OCI-M2 (cell line): ENCODE measurements around the gene SNAI3.

ENCODE experiments used
- DNase-seq: peaks from one replicate; lab custom pipeline; 2025; ENCODE audit not compliant: unreplicated experiment; lab: John Stamatoyannopoulos, UW

Gene SNAI3

GRCh38 chr16:88721815-88722755, 35.8 kb upstream of the SNAI3 start:
- no peak for DNase-seq

DNA sequence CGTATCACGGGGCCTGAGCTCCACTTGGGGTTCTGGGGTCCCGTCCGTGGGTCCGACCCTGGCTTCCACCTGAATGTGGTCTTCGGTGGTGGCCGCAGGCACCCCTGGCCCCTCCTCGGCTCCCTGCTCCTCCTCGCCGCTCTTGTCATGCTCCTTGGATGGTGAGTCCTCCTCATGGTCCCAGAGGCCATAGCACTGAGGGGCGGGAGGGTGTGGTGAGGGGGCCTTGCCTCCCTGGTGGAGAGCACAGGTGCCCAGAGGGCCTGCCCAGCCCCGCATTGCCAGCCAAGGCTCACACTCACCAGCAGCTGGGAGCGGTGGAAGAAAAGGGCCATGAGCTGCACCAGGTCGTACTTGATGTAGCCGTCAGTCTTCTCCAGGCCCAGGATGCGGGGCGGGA, 34.9 kb upstream of the SNAI3 start:
- DNase-seq: no peak

- no peak for DNase-seq
Measured at GRCh38 chr16:88720396-88720970, 34.2 kb upstream of the SNAI3 start.

DNA sequence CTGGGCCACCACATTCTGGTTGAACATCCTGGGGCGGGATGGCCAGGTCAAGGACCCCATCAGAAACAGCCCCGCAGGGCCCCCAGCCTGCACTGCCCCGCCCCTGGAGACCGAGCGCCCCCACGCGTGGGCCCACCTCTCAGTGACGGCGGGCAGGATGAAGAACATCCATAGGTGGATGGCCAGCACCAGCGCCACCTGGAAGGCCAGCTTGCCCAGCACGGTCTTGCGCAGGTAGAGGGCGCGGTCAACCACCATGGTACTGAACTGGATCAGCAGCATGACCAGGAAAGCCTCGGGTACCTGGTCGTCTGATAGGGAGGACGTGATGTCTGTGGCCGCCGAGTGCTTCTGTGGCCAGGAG, 33.6 kb upstream of the SNAI3 start:
- DNase-seq: no peak

DNA sequence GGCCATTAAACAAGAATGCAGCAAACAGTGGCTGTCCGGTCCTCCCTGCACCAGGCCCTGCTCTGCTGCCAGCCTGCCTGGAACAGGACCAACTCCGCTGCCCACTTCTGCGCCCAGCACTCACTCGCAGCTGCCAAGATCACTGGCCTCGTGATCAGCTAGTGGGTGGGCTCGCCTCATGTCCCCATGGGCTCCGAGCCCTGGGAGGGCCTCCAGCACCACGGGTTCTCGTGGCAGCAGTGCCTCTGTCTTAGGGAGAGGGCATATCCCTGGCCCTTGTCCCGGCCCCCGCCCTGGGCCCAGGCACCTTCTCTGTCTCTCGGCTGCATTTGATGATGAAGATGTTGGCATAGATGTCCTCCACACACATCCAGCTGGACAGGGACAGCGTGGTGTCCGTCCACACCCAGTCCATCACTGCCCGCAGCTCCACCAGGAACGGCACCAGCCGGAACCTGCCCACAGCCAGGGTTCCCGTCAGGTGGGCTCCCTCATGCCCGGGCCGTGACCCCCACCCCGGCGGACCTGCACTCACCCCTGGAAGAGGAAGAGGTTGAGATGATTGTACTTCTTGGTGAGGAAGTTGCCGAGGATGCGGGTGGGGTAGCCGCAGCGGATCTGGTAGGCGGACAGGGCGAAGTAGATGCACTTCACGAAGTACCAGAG, 33.1 kb upstream of the SNAI3 start:
- DNase-seq: no peak

GRCh38 chr16:88718178-88718577, 31.9 kb upstream of the SNAI3 start:
- no peak for DNase-seq

GRCh38 chr16:88716601-88717001, 30.3 kb upstream of the SNAI3 start:
- DNase-seq: no peak

GRCh38 chr16:88716201-88716600, 29.9 kb upstream of the SNAI3 start:
- no peak for DNase-seq

GRCh38 chr16:88715312-88716190, 29.2 kb upstream of the SNAI3 start:
- DNase-seq: no peak

DNA sequence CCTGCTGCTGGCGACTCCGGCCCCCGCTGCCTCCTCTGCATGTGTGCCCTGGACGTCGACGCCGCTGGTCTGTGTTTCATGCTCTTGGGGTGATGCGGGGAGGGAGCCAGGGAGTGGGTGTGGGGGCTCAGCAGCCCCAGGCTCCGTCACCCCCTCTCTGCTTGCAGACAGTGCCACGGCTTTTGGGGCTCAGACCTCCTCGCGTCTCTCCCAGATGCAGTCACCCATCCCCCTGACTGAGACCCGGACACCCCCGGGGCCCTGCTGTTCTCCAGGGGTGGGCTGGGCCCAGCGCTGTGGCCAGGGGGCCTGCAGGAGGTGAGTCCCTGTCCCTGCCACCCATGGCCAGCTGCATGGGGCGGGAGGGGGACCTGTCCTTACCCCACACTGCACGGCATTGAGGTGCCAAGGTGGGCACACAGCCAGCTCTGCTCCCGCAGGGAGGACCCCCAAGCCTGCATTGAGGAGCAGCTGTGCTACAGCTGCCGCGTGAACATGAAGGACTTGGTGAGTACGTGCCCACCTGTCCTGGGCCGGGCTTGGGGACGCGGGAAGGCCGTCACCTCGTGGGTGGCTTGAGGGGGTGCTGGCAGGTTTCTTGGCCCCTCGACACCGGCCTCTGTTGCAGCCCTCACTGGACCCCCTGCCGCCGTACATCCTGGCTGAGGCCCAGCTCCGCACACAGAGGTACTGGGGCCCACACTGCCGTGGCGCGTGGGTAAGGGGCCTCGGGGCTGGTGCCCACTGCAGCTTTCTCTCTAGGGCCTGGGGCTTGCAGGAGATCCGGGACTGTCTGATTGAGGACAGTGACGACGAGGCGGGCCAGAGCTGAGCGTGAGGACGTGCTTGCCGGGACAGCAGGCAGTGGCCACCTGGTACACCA, 28.4 kb upstream of the SNAI3 start:
- no peak for DNase-seq

- DNase-seq: no peak
Measured at GRCh38 chr16:88713568-88714419, 27.5 kb upstream of the SNAI3 start.

DNA sequence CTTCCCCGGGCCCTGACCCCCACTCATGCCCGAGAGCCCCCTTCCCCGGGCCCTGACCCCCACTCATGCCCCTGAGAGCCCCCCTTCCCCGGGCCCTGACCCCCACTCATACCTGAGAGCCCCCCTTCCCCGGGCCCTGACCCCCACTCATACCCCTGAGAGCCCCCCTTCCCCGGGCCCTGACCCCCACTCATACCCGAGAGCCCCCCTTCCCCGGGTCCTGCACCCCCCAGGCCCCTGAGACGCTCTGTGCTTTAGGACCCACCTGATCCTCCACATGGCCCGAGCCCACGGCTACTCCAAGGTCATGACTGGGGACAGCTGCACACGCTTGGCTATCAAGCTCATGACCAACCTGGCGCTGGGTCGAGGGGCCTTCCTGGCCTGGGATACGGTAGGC, 26.7 kb upstream of the SNAI3 start:
- DNase-seq: no peak

DNA sequence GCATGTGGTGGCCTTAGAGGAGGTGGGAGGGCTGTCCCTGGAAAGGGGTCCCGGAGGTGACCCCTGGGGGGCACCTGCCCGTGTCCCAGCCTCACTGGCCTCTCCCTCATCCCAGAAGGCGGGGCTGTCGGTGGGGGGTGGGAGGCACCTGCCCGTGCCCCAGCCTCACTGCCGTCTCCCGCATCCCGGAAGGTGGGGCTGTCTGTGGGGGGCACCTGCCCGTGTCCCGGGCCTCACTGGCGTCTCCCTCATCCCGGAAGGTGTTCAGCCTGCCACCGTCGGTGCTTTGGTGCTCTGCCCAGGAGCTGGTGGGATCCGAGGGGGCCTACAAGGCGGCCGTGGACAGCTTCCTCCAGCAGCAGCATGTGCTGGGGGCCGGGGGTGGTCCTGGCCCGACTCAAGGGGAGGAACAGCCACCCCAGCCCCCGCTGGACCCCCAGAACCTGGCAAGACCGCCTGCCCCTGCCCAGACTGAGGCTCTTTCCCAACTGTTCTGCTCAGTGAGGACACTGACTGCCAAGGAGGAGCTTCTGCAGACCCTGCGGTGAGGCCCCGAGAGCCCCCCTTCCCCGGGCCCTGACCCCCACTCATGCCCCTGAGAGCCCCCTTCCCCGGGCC, 26.2 kb upstream of the SNAI3 start:
- DNase-seq: no peak

GRCh38 chr16:88711750-88712340, 25.5 kb upstream of the SNAI3 start:
- DNase-seq: no peak

- DNase-seq: no peak
Measured at GRCh38 chr16:88710556-88710955, 24.2 kb upstream of the SNAI3 start.

DNA sequence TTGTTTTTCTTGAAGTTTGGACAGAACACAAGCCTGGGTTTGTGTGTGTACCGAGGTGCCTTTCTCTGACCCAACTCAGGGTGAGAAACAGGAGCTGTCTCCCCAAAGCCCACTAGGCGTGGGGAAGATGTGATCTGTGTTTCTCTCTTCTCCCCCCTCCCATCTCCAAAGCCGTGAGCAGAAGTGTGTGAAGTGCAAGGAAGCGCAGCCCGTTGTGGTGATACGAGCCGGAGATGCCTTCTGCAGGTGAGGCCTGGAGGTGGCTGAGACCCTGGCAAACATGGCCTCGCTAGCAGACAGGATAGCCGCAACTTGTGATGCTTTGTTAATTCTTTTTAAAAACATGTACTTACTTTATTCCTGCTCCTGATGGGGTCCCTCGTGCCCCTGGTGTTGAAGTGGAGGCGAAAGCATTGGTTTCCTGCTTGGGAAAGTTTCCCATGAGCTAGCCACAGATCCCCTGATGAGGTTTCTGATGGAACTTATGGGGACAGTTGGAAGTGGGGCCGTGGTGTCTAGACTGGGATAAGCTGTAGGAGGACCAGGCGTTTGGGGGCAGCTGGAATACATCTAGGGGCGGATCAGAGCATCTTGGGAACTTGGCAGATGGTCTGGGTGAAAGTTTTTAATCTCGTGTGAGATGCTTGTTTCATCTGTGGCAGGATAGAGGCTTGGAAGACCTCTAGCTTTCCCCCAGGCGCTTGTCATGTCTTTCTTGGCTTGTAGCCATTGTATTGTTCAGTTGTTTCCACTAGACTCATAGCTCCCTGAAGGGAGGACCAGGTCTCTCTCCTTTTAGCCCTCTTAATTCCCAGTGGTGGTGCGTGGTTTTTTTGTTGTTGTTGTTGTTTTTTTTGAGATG, 20.9 kb upstream of the SNAI3 start:
- DNase-seq: no peak

- DNase-seq: no peak
Measured at GRCh38 chr16:88706229-88706964, 20.1 kb upstream of the SNAI3 start, which contains the start of the genes CTU2 and RNF166. CTU2 (plus strand) TSS chr16:88706503; CDS start chr16:88706531, 28 bp downstream. RNF166 (minus strand) TSS chr16:88706408; CDS start chr16:88706325, 83 bp downstream.
